Cardiac muscle cell (in vitro differentiated cells and primary cell): ENCODE data around the gene SULT1C2. TPM values are rescaled to one million over a fixed set of nuclear protein-coding genes. Genes with fewer than 3 reads are reported as not detected.

ENCODE experiments used
- DNase-seq, 2 donors: peaks; one replicate each; pipeline versions ENCODE4 v3.0.0 to v3.0.0-alpha.2; 2010 to 2017; ENCODE audit warnings: low read depth in 1 of 2, low spot score in 1 of 2
- H3K27ac ChIP-seq: fragments of 200-600 bp; sonication (generic); 2 replicates; pipeline ENCODE4 v1.5.1; 2016
- H3K27me3 ChIP-seq: fragments of 200-600 bp; sonication (generic); 2 replicates; pipeline ENCODE4 v1.6.0; 2016; ENCODE audit warnings: control low read depth
- H3K36me3 ChIP-seq: fragments of 200-600 bp; sonication (generic); 2 replicates; pipeline ENCODE4 v1.5.1; 2016; ENCODE audit warnings: control low read depth
- H3K4me1 ChIP-seq: fragments of 200-600 bp; sonication (generic); 2 replicates; pipeline ENCODE4 v1.8.1; 2017; ENCODE audit warnings: low read depth, mild to moderate bottlenecking, mixed run types
- H3K4me3 ChIP-seq: fragments of 200-600 bp; sonication (generic); 2 replicates; pipeline ENCODE4 v1.5.1; 2016; ENCODE audit warnings: mild to moderate bottlenecking
- H3K9me3 ChIP-seq: fragments of 200-600 bp; sonication (generic); 2 replicates; pipeline ENCODE4 v1.5.1; 2017; ENCODE audit warnings: low read depth, mild to moderate bottlenecking, control low read depth
- CTCF ChIP-seq: IDR thresholded peaks from 2 replicates; pipeline ENCODE4 v1.5.1; 2012; ENCODE audit warnings: low read depth, mild to moderate bottlenecking, low read length
- polyA plus RNA-seq: library from polyadenylated mRNA; unstranded; fragments of >200 nt; fragmentation: Nextera tagmentation; extraction: Ambion mirVana; gene quantifications from 2 replicates; pipeline ENCODE4 v1.2.1, GENCODE V29; 2016
- total RNA-seq: library from RNA; depleted of rRNA; stranded (reverse); fragments of >200 nt; gene quantifications from 2 replicates; pipeline ENCODE4 v1.2.3, GENCODE V29; 2016

Gene SULT1C2
- total RNA-seq: 3.2 and 3.8 TPM in 2 replicates
- 1.1 and 1.6 TPM in 2 replicates for polyA plus RNA-seq

GRCh38 chr2:108288534-108289106, at the start of gene SULT1C2:
Gene SULT1C2 (plus strand): TSS chr2:108288895. CDS start chr2:108293668, 4,773 bp downstream.
- H3K36me3 ChIP-seq: no peaks in the 10 kb centered on the region
- peak in 1 of 2 donors; percentile 72 for DNase-seq
- no peak within 1 kb of the TSS for H3K4me3 ChIP-seq
- no peaks in the 10 kb centered on the region for H3K27me3 ChIP-seq
- TF ChIP-seq CTCF: no peak
- no peaks in the 10 kb centered on the region for H3K9me3 ChIP-seq
- H3K4me1 ChIP-seq: peaks cover 11% of the 10 kb centered on the region
- peak within 1 kb of the TSS; percentile 81 for H3K27ac ChIP-seq

GRCh38 chr2:108239786-108240185, 48.9 kb upstream of the SULT1C2 start, which contains the start of gene SULT1C3:
Gene SULT1C3 (plus strand): TSS chr2:108239968. CDS start chr2:108247195, 7,227 bp downstream.
- H3K27ac ChIP-seq: no peak within 1 kb of the TSS
- H3K4me1 ChIP-seq: no peaks in the 10 kb centered on the region
- no peaks in the 10 kb centered on the region for H3K36me3 ChIP-seq
- H3K4me3 ChIP-seq: no peak within 1 kb of the TSS
- DNase-seq: no peak
- no peaks in the 10 kb centered on the region for H3K9me3 ChIP-seq
- H3K27me3 ChIP-seq: no peaks in the 10 kb centered on the region
- no peak for TF ChIP-seq CTCF

GRCh38 chr2:108240966-108241365, 47.7 kb upstream of the SULT1C2 start:
- no peaks in the 10 kb centered on the region for H3K9me3 ChIP-seq
- no peaks in the 10 kb centered on the region for H3K36me3 ChIP-seq
- DNase-seq: no peak
- H3K4me1 ChIP-seq: no peaks in the 10 kb centered on the region
- TF ChIP-seq CTCF: no peak
- no peaks in the 10 kb centered on the region for H3K27me3 ChIP-seq
- no peak overlapping the region for H3K27ac ChIP-seq
- no peak overlapping the region for H3K4me3 ChIP-seq

- no peak overlapping the region for H3K27ac ChIP-seq
- DNase-seq: peak in 1 of 2 donors; percentile 34
- no peak for TF ChIP-seq CTCF
Measured at GRCh38 chr2:108243566-108243965, 45.1 kb upstream of the SULT1C2 start.

GRCh38 chr2:108244667-108245414, 43.9 kb upstream of the SULT1C2 start:
- no peak overlapping the region for H3K4me3 ChIP-seq
- H3K4me1 ChIP-seq: no peaks in the 10 kb centered on the region
- no peaks in the 10 kb centered on the region for H3K36me3 ChIP-seq
- H3K27me3 ChIP-seq: no peaks in the 10 kb centered on the region
- no peaks in the 10 kb centered on the region for H3K9me3 ChIP-seq
- no peak overlapping the region for H3K27ac ChIP-seq
- DNase-seq: no peak
- no peak for TF ChIP-seq CTCF

More at GRCh38 chr2:108243566-108243965, 45.1 kb upstream of the SULT1C2 start:
- H3K36me3 ChIP-seq: no peaks in the 10 kb centered on the region
- H3K9me3 ChIP-seq: no peaks in the 10 kb centered on the region
- no peaks in the 10 kb centered on the region for H3K4me1 ChIP-seq
- H3K27me3 ChIP-seq: no peaks in the 10 kb centered on the region
- no peak overlapping the region for H3K4me3 ChIP-seq
